GM23248 (cell line): ENCODE data around the gene SLC36A3.

Experiments
- EZH2 ChIP-seq: fragments of 200-600 bp; sonication (generic); IDR thresholded peaks from 2 replicates; pipeline ENCODE4 v1.6.1; 2018; ENCODE audit warnings: antibody characterized with exemption, mild to moderate bottlenecking; ENCODE audit not compliant: insufficient read depth, poor library complexity, severe bottlenecking
- EZH2phosphoT487 ChIP-seq: fragments of 200-600 bp; sonication (generic); IDR thresholded peaks from 2 replicates; pipeline ENCODE4 v1.6.1; 2018; ENCODE audit warnings: antibody characterized with exemption, moderate library complexity, mild to moderate bottlenecking, low read depth; ENCODE audit not compliant: insufficient read depth

- TF ChIP-seq EZH2 (no peak), EZH2phosphoT487 (no peak)
Observed at GRCh38 chr5:151245680-151246219, 57.8 kb downstream of the SLC36A3 start.
